ENCODE data around the gene SAMD11. TPM values are rescaled to one million over a fixed set of nuclear protein-coding genes. Genes with fewer than 3 reads are reported as not detected.
"Not testable (repeated sequence)": the region's sequence is repeated elsewhere in the genome, so short reads cannot be mapped to it uniquely, and the experiment has no call there.

The SAMD11 gene
- total RNA-seq, 1 donor from 2014 or later: 6.1 TPM

- no peak for DNase-seq
Observed at GRCh38 chr1:974687-975328, 51.1 kb downstream of the SAMD11 start.

- no peak for DNase-seq
Observed at GRCh38 chr1:975365-975764, 51.6 kb downstream of the SAMD11 start.

DNA sequence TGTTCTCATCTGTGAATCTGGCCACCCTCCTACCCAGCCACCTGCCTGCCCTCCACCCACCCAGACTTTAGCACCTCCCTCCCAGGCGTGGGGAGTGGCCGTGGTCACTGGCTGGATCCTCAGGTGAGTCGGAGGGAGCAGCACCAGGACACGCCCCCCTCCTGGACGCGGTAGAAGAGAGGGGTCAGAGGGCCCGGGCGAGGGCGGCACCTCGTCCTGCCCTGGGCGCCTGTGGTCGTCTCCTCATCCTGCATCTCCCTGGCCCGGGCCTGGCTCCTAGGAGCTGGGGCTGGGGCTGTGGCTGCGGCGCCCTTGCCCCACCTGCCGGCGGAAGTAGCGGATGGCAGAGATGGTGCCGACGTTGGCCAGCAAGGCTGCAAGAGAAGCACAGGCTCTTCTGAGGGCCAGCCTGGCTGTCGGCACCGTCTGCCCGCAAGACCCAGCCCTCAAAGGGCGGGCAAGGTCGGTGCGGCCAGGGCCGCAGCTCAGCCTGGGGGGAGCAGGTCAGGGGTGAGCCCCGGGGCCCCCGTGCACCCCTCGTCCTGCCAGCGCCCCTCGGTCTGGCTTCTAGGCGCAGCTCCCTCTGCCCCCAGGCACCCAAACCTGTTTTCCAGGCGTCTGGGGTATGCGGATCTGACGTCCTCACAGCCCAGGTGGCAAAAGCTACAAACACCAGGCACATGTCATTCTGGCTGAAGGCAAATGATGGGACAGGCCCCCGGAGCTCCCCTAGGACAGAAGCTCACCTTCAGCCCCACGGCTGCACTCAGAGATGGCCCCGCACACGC, 52.4 kb downstream of the SAMD11 start:
- peak; percentile 60 for DNase-seq

DNA sequence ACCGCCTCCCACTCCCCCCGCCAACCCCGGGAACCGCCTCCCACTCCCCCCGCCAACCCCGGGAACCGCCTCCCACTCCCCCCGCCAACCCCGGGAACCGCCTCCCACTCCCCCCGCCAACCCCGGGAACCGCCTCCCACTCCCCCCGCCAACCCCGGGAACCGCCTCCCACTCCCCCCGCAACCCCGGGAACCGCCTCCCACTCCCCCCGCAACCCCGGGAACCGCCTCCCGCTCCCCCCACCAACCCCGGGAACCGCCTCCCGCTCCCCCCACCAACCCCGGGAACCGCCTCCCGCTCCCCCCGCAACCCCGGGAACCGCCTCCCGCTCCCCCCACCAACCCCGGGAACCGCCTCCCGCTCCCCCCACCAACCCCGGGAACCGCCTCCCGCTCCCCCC, 53.1 kb downstream of the SAMD11 start:
- DNase-seq: not testable (repeated sequence)

- no peak for DNase-seq
Observed at GRCh38 chr1:978069-978834, 54.5 kb downstream of the SAMD11 start.

DNA sequence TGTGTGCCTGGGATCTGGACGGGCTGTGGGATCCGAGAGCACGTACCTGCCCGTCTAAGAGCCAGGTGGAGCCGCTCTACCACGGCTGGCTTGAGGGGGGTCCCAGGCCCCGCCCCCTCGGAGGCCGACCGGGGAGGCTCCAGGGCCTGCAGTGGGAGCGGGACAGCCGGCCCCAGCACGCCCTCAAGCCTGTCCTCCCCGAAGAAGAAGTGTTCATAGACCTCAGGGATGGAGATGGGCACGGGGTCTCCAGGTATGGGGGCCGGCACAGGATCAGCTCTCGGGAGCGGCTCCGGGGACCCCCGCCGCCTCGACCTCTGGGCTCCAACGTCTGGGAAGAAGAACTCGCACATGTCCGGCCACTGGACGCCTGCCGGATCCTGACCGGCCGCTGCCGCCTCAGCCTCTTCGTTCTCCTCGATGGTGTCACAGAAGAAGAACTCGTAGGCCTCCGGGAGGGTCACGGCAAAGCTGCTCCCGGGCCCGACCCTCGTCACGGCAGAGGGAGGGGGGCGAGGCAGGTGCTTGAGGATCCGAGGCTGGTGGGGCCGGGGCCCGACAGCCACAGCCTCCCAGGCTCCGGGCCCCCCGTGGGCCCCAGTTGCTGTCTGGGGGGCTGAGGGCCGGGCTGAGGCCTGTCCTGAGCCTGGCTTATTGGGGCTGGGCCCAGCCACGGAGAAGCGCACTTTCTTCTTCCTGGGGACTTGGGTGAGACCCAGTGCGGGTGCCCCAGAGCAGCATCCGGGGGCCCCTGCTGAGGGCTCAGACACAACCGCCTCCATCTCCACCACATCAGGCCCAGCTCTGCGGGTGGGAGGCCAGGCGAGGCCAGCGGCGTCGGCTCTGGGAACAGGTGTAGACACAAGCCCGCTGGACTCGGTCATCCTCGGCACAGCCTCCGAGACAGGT, 55.4 kb downstream of the SAMD11 start:
- no peak for DNase-seq

GRCh38 chr1:979744-980072, 56.0 kb downstream of the SAMD11 start:
- no peak for DNase-seq

DNA sequence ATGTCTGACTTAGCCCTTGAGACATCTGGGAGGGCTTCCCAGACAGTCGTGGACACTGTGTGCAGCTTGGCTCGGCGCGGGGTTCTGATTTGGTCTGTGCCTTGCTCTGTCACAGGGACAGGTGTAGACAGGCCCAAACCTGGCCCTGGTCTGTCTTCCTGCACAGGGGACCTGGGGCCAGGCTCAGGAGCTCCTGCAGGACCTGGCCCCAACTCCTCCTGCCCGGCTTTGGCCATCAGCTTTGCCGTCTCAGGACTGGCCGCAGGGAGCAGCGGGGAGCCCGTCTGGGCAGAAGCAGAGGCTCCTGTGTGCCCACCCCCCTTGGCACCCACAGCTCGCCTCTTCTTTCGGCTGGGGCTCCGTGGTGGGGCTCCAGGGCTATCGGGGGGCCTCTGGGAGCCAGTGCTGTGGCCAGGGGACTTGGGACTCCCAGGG, 56.4 kb downstream of the SAMD11 start:
- DNase-seq: no peak

DNA sequence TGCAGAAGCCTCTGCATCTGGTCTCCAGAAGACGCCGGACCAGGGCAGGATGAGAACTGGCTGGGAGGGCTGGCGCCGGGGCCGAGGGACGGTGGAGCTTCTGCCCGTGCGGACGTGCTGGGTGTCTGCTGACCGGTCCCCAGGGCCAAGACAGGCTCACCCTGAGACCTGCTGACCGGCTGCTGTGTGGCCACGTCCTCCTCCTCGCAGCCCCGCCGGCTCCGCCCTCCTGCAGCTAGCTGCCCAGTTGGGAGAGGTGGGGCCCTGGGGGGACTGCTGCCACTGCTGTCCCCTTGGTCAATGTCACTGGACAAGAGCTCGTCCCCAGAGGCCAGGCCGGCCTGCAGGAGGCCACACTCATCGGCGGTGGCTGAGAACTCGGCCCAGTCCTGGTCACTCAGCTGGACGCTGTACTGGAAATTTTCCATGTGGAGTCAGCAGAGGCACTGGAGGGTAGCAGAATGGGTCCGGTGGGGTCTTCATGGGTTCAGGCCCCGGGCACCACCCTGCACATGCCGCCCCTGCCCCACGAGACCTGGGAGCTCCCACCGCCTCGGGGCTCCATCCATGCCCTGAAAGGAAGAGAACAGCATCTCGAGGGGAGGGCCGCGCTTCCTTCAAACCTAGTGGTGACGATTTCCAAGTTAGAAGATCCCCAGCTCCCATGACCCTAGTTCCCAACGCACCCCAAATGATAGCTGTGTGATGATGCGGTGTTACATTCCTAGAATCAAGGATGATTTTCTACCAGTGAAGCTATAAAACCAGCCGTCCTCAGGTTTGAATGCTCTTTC, 57.1 kb downstream of the SAMD11 start:
- DNase-seq: no peak

DNA sequence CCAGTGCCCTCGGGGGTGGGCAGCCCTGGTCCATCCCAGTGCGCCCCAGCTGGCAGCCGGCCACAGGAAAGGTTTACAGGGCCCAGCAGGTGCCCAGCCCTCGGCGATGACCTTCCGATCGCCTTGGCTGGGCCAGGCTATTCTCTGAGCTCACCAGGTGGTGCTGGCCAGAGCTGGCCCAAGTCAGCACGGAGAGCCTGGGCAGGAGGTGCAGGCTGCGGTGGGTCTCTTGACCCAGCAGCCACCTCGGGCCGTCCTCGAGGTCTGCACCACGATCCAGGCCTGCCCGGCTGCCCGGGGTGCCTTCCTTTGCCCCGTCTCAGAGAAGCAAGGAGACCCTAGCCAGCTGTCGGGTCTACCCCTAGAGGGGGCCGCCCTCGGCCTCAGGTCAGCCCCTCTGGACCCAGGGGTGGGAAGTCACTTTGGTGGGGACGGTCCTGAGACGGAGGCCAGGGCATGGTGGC, 57.8 kb downstream of the SAMD11 start:
- no peak for DNase-seq

- DNase-seq: no peak
Observed at GRCh38 chr1:981955-982558, 58.3 kb downstream of the SAMD11 start, which contains the start of gene PERM1. TSS of gene PERM1 (minus strand) at chr1:982093. CDS start at chr1:981029, 1,064 bp downstream.

DNA sequence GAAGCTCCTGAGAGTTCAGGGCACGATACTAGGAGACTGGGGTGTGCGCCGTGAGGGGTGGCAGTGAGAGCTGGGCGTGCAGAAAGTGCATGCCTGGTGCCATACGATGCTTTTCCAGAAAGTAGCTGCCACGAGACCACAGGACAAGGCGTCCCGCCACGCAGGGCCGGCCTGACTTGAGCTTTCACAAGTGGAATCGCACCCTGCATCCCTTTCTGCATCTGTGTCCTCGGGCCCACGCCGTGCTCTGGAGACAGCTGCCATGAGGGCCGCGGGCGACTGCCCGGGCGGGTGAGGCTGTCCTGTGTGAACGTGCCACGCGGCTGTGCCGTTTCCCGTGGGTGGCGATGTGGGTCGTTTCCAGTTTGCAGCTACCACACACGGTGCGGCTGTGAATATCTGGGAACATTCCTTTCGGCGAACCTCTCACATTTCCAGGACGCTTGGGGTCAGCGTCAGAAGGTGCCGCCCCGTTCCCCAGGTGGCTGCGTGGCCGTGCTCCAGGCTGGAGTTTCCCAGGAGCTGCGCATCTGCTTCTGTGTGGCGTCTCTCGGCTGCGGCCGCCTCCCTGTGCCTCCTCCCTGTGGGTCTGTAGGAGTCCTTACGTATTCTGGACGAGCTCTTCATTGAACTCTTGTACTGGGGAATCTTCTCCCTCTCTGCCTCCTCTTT, 59.2 kb downstream of the SAMD11 start:
- DNase-seq: no peak

- DNase-seq: no peak
Observed at GRCh38 chr1:983798-984475, 60.2 kb downstream of the SAMD11 start.

DNA sequence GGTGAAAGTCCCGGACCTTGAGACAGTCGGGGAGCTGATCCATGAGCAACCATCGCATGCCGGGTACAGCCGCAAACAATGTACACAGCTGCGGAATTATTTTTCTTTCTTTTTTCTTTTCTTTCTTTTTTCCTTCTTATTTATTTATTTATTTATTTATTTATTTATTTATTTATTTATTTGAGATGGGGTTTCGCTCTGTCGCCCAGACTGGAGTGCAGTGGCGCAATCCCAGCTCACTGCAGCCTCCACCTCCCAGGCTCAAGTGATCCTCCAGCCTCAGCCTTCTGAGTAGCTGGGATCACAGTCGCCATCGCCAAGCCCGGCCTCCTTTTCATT, 60.7 kb downstream of the SAMD11 start:
- DNase-seq: no peak

- no peak for DNase-seq
Observed at GRCh38 chr1:985126-985525, 61.4 kb downstream of the SAMD11 start.

DNA sequence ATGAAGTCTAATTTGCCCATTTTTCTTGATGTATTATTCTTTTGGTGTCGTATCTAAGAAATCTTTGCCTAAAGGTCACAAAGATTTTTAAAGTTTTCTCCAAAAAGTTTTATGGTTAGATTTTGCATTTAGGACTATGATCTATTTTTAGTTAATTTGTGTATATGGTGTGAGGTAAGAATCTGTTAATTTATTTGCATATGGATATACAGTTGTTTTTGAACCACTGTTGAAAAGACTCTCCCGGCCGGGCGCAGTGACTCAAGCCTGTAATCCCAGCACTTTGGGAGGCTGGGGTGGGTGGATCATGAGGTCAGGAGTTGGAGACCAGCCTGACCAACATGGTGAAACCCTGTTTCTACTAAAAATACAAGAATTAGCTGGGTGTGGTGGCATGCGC, 64.3 kb downstream of the SAMD11 start:
- not testable (repeated sequence) for DNase-seq

DNA sequence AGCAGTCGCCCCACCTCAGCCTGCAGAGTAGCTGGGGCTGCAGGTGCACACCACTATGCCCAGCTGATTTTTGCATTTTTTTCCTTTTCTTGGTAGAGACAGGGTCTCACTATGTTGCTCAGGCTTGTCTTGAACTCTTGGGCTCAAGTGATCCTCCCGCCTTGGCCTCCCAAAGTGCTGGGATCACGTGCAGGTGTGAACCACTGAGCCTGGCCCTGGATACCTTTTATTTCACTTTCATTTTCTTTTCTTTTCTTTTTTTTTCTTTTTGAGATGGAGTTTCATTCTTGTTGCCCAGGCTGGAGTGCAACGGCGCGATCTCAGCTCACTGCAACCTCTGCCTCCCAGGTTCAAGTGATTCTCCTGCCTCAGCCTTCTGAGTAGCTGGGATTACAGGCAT, 67.6 kb downstream of the SAMD11 start:
- DNase-seq: not testable (repeated sequence)

DNA sequence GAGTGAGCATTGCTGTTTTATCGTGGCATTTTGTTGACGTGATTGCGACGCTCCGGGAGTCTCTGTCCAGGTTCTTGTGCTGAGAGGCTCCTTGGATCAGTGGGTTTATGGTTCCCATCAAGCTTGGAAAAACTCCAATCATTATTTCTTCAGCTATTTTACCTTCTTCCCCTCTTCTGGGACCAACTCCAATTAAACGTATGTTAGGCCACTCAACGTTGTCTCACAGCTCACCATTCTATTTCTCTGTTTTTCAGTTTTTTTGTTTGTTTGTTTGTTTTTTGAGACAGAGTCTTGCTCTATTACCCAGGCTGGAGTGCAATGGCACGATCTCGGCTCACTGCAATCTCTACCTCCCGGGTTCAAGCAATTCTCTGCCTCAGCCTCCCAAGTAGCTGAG, 68.2 kb downstream of the SAMD11 start:
- DNase-seq: no peak

DNA sequence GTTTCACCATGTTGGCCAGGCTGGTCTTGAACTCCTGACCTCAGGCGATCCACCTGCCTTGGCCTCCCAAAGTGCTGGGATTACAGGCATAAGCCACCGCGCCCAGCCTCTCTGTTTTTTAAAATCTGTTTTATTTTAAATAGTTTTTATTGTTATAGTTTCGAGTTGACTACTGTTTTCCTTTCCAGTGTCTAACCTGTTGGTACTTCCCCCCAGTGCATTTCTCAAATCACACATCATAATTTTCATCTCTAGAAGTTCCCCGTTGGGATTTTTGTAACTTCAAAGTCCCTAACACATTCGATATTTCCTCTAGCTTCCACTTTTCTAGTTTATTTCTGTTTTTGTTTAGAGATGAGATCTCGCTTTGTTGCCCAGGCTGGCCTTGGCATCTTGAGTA, 68.6 kb downstream of the SAMD11 start:
- DNase-seq: no peak

Data from tongue (tissue), 2 donors.